ENCODE measurements around the gene SLC16A11. TPM values are rescaled to one million over a fixed set of nuclear protein-coding genes. Genes with fewer than 3 reads are reported as not detected.

The SLC16A11 gene
- total RNA-seq, 1 donor from 2014 or later, result 0.38 TPM

DNA sequence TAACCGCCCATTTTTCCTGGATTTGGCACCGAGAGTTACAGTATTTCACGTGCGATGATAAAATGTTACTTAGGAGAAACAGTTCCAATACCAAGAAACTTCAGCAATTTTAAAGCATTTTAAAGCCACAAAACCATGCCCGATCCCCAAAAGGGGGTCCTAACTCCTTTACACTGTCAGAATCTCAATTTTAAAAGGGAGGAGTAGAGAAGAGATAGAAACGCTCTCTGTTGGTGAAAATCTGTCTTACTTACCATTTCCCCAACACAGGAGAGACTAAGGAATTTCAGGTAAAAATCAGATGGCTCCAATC is 32.0 kb downstream of the SLC16A11 start:
- TF ChIP-seq, protein P1, sequence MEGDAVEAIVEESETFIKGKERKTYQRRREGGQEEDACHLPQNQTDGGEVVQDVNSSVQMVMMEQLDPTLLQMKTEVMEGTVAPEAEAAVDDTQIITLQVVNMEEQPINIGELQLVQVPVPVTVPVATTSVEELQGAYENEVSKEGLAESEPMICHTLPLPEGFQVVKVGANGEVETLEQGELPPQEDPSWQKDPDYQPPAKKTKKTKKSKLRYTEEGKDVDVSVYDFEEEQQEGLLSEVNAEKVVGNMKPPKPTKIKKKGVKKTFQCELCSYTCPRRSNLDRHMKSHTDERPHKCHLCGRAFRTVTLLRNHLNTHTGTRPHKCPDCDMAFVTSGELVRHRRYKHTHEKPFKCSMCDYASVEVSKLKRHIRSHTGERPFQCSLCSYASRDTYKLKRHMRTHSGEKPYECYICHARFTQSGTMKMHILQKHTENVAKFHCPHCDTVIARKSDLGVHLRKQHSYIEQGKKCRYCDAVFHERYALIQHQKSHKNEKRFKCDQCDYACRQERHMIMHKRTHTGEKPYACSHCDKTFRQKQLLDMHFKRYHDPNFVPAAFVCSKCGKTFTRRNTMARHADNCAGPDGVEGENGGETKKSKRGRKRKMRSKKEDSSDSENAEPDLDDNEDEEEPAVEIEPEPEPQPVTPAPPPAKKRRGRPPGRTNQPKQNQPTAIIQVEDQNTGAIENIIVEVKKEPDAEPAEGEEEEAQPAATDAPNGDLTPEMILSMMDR (IDR thresholded peaks at IDR 0.05; ENCODE audit: borderline replicate concordance), result no peak
- peak overlapping the region; percentile 83 for H3K4me3 ChIP-seq
- peak overlapping the region; percentile 99 for H3K27ac ChIP-seq (replicated peaks)
- H3K4me1 ChIP-seq, result peaks cover 69% of the 10 kb centered on the region
- peaks cover 13% of the 10 kb centered on the region for H3K36me3 ChIP-seq
- H3K27me3 ChIP-seq (ENCODE audit: low read depth), result no peaks in the 10 kb centered on the region
- H3K9me3 ChIP-seq (replicated peaks), result no peaks in the 10 kb centered on the region
- DNase-seq, result no peak
- intact Hi-C loops (cut with micrococcal nuclease), result no loop called here

DNA sequence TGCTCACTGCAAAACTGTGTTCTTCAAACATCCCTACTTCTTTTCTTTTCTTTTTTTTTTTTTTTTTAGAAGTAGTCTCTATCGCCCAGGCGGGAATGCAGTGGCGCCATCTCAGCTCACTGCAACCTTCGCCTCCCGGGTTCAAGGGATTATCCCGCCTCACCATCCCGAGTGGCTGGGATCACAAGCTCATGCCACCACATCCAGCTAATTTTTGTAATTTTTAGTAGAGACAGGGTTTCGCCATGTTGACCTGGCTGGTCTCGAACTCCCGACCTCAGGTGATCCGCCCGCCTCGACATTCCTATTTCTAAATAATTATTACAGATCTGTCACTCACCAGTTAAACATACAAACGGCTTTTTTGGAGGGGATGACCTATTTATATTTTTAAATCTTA is 32.5 kb downstream of the SLC16A11 start:
- TF ChIP-seq, protein P1 (IDR thresholded peaks at IDR 0.05; ENCODE audit: borderline replicate concordance), result no peak
- Histone ChIP-seq H3K27me3 (ENCODE audit: low read depth) (no peaks in the 10 kb centered on the region), H3K27ac (replicated peaks) (no peak overlapping the region), H3K9me3 (replicated peaks) (no peaks in the 10 kb centered on the region), H3K4me1 (peaks cover 64% of the 10 kb centered on the region), H3K4me3 (peak overlapping the region; percentile 83), H3K36me3 (peaks cover 13% of the 10 kb centered on the region)
- intact Hi-C loops (cut with micrococcal nuclease), result no loop called here
- no peak for DNase-seq

DNA sequence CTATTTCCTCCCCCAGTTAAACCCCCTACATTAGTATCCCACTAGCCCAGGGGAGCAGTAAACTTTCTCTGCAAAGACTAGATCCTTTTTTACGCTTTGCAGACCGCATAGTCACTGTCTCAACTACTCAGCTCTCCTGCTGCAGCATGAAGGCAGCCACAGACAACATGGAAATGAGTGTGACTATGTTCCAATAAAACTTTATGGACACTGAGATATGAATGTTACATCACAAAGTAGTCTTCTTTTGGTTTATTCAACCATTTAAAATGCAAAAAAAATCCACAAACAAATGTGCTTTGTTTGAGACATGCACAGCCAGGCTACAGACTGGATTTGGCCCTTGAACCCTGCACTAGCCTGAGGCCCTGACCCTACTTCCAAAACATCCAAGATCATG is 33.4 kb downstream of the SLC16A11 start:
- Histone ChIP-seq H3K4me3 (peak overlapping the region; percentile 83), H3K27me3 (ENCODE audit: low read depth) (no peaks in the 10 kb centered on the region), H3K9me3 (replicated peaks) (no peaks in the 10 kb centered on the region), H3K4me1 (peaks cover 55% of the 10 kb centered on the region), H3K27ac (replicated peaks) (no peak overlapping the region), H3K36me3 (peaks cover 13% of the 10 kb centered on the region)
- TF ChIP-seq, protein P1 (IDR thresholded peaks at IDR 0.05; ENCODE audit: borderline replicate concordance), result no peak
- DNase-seq, result no peak
- intact Hi-C loops (cut with micrococcal nuclease), result no loop called here

DNA sequence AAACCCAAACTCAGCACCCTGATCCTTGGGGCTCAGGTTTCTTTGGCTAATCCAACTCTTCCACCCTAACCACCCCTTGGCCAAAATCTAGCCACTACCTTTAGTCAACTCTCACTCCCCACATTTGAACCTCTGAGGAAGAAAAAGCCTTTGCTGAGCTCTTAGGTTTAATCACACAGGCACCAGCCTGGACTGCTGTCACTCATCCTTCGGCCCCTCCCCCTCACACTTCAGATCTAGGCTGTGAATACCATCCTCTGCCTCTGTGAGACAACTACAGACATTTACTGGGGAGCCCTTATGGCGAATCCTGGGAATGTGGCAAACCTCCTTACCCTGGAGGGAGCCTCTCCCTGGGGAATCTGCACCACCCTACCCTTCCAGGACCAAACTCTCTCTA is 36.7 kb downstream of the SLC16A11 start:
- intact Hi-C loops (cut with micrococcal nuclease), result no loop called here
- Histone ChIP-seq H3K27me3 (ENCODE audit: low read depth) (no peaks in the 10 kb centered on the region), H3K9me3 (replicated peaks) (no peaks in the 10 kb centered on the region), H3K4me1 (peaks cover 26% of the 10 kb centered on the region), H3K27ac (replicated peaks) (no peak overlapping the region), H3K36me3 (peaks cover 28% of the 10 kb centered on the region), H3K4me3 (no peak overlapping the region)
- TF ChIP-seq, protein P1 (IDR thresholded peaks at IDR 0.05; ENCODE audit: borderline replicate concordance), result no peak
- no peak for DNase-seq

DNA sequence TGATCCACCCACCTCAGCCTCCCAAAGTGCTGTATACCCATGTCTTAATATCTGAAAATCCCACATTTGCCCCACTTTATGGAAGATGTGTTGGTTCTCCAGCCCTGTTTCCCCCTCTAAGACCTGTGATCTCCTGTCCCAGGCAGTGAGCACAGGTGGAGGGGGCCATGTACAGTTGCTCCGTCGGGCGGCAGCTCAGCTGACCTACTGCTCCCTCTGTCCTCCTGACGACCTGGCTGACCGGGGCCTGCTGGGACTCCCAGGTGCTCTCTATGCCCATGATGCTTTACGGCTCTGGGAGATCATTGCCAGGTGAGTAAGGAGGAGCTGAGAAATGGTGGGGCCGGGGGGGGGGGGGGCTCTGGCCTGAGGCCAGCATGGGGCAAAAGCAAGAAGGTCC is 38.2 kb downstream of the SLC16A11 start:
- Histone ChIP-seq H3K36me3 (peaks cover 43% of the 10 kb centered on the region), H3K27ac (replicated peaks) (no peak overlapping the region), H3K4me3 (no peak overlapping the region), H3K4me1 (peaks cover 12% of the 10 kb centered on the region), H3K27me3 (ENCODE audit: low read depth) (no peaks in the 10 kb centered on the region), H3K9me3 (replicated peaks) (no peaks in the 10 kb centered on the region)
- intact Hi-C loops (cut with micrococcal nuclease), result no loop called here
- TF ChIP-seq, protein P1 (IDR thresholded peaks at IDR 0.05; ENCODE audit: borderline replicate concordance), result no peak
- DNase-seq, result no peak

Data from left ventricle myocardium inferior (tissue), 1 donor.